Endothelial cell of umbilical vein (primary cell): ENCODE results near the gene ANKRD44. TPM values are rescaled to one million over a fixed set of nuclear protein-coding genes. Genes with fewer than 3 reads are reported as not detected.

ENCODE experiments used
- BruUV-seq: library from RNA; stranded (reverse); fragments of 400-500 nt; replicated peaks from 2 replicates; lab custom pipeline; 2021; lab: Mats Ljungman, UMichigan
- CTCF ChIA-PET: fragments of 300-600, 350-600 bp; sonication (Branson Sonifier 250); formaldehyde crosslinking; loops from one replicate; lab custom pipeline; 2021; ENCODE audit warnings: antibody characterized with exemption, inconsistent platforms; lab: Charles Lee
- POLR2A ChIA-PET: fragments of 300-600, 350-600 bp; sonication (Branson Sonifier 250); formaldehyde crosslinking; loops from one replicate; lab custom pipeline; 2021; ENCODE audit warnings: antibody characterized with exemption, inconsistent platforms; lab: Charles Lee
- DNase-seq: peaks from one replicate; pipeline ENCODE4 v3.0.0-alpha.2; 2011; ENCODE audit warnings: low read depth, low spot score
- FAIRE-seq: peaks from 2 replicates; lab custom pipeline; 2011; peaks lifted over from hg19 to GRCh38; lab: Jason Lieb, UNC
- H2AFZ ChIP-seq: 2 replicates; pipeline ENCODE4 v1.6.0; 2012; ENCODE audit warnings: low read depth, low read length, control low read depth, inconsistent platforms
- H3K27ac ChIP-seq: 2 replicates; pipeline ENCODE4 v1.5.1; 2011; ENCODE audit warnings: low read depth, mild to moderate bottlenecking, control low read depth, low read length, moderate library complexity; ENCODE audit not compliant: insufficient read depth
- H3K27me3 ChIP-seq, 2 experiments: 2 replicates each; pipeline versions ENCODE4 v1.6.0 to v1.6.1; 2011; ENCODE audit warnings: low read length in 2 of 2, mixed read lengths in 1 of 2; ENCODE audit not compliant: control insufficient read depth in 2 of 2, insufficient read depth in 2 of 2
- H3K36me3 ChIP-seq, 2 experiments: 2 replicates in 1 of 2; 3 replicates in 1 of 2; pipeline ENCODE4 v1.5.1; 2011; ENCODE audit warnings: low read length in 2 of 2, mild to moderate bottlenecking in 1 of 2, moderate library complexity in 1 of 2; ENCODE audit not compliant: control insufficient read depth in 2 of 2, insufficient read depth in 2 of 2; ENCODE audit errors: extremely low read depth in 1 of 2
- H3K4me1 ChIP-seq: 3 replicates; pipeline ENCODE4 v1.5.1; 2011; ENCODE audit warnings: mild to moderate bottlenecking, low read length; ENCODE audit not compliant: control insufficient read depth, insufficient read depth; ENCODE audit errors: extremely low read depth
- H3K4me2 ChIP-seq: 2 replicates; pipeline ENCODE4 v1.6.1; 2011; ENCODE audit warnings: low read length, control low read depth, mixed read lengths; ENCODE audit not compliant: insufficient read depth
- H3K4me3 ChIP-seq, 3 experiments: fragments of 200-600 bp in 1 of 3; sonication (generic), shearing (Covaris generic) in 1 of 3; replicated peaks in 1 of 3; 2 replicates each; pipeline ENCODE4 v1.5.1; 2011 to 2016; ENCODE audit warnings: control low read depth in 3 of 3, low read length in 3 of 3, mild to moderate bottlenecking in 2 of 3, inconsistent platforms in 1 of 3, low read depth in 1 of 3, moderate library complexity in 1 of 3; ENCODE audit not compliant: insufficient read depth in 1 of 3
- H3K79me2 ChIP-seq: 2 replicates; pipeline ENCODE4 v1.6.0; 2012; ENCODE audit warnings: low read length, inconsistent platforms; ENCODE audit not compliant: control insufficient read depth, insufficient read depth
- H3K9ac ChIP-seq: replicated peaks from 2 replicates; pipeline ENCODE3; 2011; ENCODE audit warnings: low read length, control low read depth; ENCODE audit not compliant: insufficient read depth; ENCODE audit errors: extremely low read depth
- H3K9me1 ChIP-seq: replicated peaks from 3 replicates; pipeline ENCODE4 v1.6.0; 2011; ENCODE audit warnings: mild to moderate bottlenecking, low read length; ENCODE audit not compliant: control insufficient read depth, insufficient read depth; ENCODE audit errors: extremely low read depth
- H3K9me3 ChIP-seq: replicated peaks from 2 replicates; pipeline ENCODE4 v1.5.1; 2012; ENCODE audit warnings: low read length, inconsistent platforms; ENCODE audit not compliant: control insufficient read depth, insufficient read depth
- H4K20me1 ChIP-seq: replicated peaks from 2 replicates; pipeline ENCODE3; 2011; ENCODE audit warnings: mild to moderate bottlenecking, low read length; ENCODE audit not compliant: control insufficient read depth, insufficient read depth; ENCODE audit errors: extremely low read depth
- CTCF ChIP-seq, 2 donors: IDR thresholded peaks; 1 replicate in 1 of 2; 2 replicates in 1 of 2; pipeline ENCODE4 v1.5.1; 2011; ENCODE audit warnings: low read length in 2 of 2, mild to moderate bottlenecking in 2 of 2, moderate library complexity in 2 of 2, control low read depth in 1 of 2, inconsistent platforms in 1 of 2, low read depth in 1 of 2; ENCODE audit not compliant: insufficient read depth in 1 of 2; ENCODE audit errors: extremely low read depth in 1 of 2
- EZH2 ChIP-seq: IDR thresholded peaks from 2 replicates; pipeline ENCODE4 v1.6.1; 2012; ENCODE audit warnings: borderline replicate concordance, low read depth, mild to moderate bottlenecking, moderate library complexity, low read length, inconsistent platforms; ENCODE audit not compliant: severe bottlenecking
- FOS ChIP-seq: IDR thresholded peaks from 2 replicates; pipeline ENCODE4 v1.6.1; 2011; ENCODE audit warnings: mild to moderate bottlenecking, low read length, moderate library complexity, borderline replicate concordance; ENCODE audit not compliant: insufficient read depth
- GATA2 ChIP-seq: IDR thresholded peaks from 2 replicates; pipeline ENCODE4 v1.7.0; 2011; ENCODE audit warnings: low read depth, mild to moderate bottlenecking, moderate library complexity, mixed read lengths, low read length; ENCODE audit not compliant: insufficient read length, insufficient read depth
- JUN ChIP-seq: IDR thresholded peaks from 2 replicates; pipeline ENCODE4 v1.6.1; 2011; ENCODE audit warnings: borderline replicate concordance, low read depth; ENCODE audit not compliant: insufficient read length, insufficient read depth
- MAX ChIP-seq: IDR thresholded peaks from 2 replicates; pipeline ENCODE4 v1.6.1; 2011; ENCODE audit not compliant: insufficient read depth, insufficient read length
- MYC ChIP-seq: IDR thresholded peaks from one replicate; pipeline ENCODE4 v1.6.1; 2011; ENCODE audit warnings: mild to moderate bottlenecking, low read depth, low read length
- POLR2A ChIP-seq: IDR thresholded peaks from 2 replicates; pipeline ENCODE4 v1.6.1; 2012; ENCODE audit warnings: low read depth, mild to moderate bottlenecking, control low read depth, low read length
- POLR2AphosphoS5 ChIP-seq: IDR thresholded peaks from 2 replicates; pipeline ENCODE4 v1.6.1; 2012; ENCODE audit warnings: low read depth, mild to moderate bottlenecking, control low read depth, low read length, moderate library complexity; ENCODE audit not compliant: insufficient read depth
- dilution Hi-C: fragments of 300-500 bp; cut with MboI; formaldehyde crosslinking; loops from one replicate; pipeline ENCODE4 v1.15.0; 2019; ENCODE audit warnings: low sequenced_read_pairs; ENCODE audit not compliant: extremely low pct_ligation_motif_present
- intact Hi-C: fragments of 100-400 bp; cut with micrococcal nuclease; formaldehyde crosslinking; loops from one replicate; pipeline ENCODE4 v1.10.0; 2022
- polyA plus RNA-seq, 4 experiments: library from polyadenylated mRNA; depleted of rRNA in 3 of 4; stranded (reverse) in 3 of 4; unstranded in 1 of 4; fragments of >200 nt; gene quantifications; 2 replicates each; pipeline versions ENCODE4 v1.2.1 to v1.2.3, GENCODE V29; 2011 to 2012; ENCODE audit warnings: missing spikeins in 1 of 4
- total RNA-seq: library from RNA; stranded (reverse); gene quantifications from 2 replicates; pipeline ENCODE4 v1.2.3, GENCODE V29; 2021

ANKRD44 gene
- total and polyA plus RNA-seq, 2 donors (not counting 3 experiments of a cell fraction or from before 2014, with no cell fraction given): 3.4 to 6.1 TPM

GRCh38 chr2:197308996-197309690, 1.4 kb downstream of the ANKRD44 start:
- ChIA-PET POLR2A (no interaction called here), CTCF (interaction anchor here (0.7 to 4.0 kb wide), 7 partner anchors 9 to 195 kb away, joined by 3 to 54 read pairs (median 4); no protein-coding TSS in a partner anchor)
- FAIRE-seq (no peak), DNase-seq (no peak)
- no peaks in the 10 kb centered on the region for H3K36me3 ChIP-seq
- no peak overlapping the region for H3K9ac ChIP-seq
- dilution Hi-C loops: no loop called here
- H3K9me1 ChIP-seq: no peaks in the 10 kb centered on the region
- peak overlapping the region; percentile 84 for H3K4me2 ChIP-seq
- H4K20me1 ChIP-seq: no peaks in the 10 kb centered on the region
- BruUV-seq: TSS peak; percentile 31
- no peak overlapping the region for H3K27ac ChIP-seq
- H3K27me3 ChIP-seq: peaks cover 6 to 12% of the 10 kb centered on the region in 2 experiments
- peaks cover 12% of the 10 kb centered on the region for H3K4me1 ChIP-seq
- no peak for TF ChIP-seq GATA2
- TF ChIP-seq POLR2A: no peak
- TF ChIP-seq JUN: no peak
- TF ChIP-seq CTCF (IDR thresholded peaks at IDR 0.05; ENCODE audit: extremely low read depth in 1 of 2, insufficient read depth in 1 of 2, low read depth in 1 of 2, low read length in 2 of 2): no peak
- no peak for TF ChIP-seq POLR2AphosphoS5
- TF ChIP-seq FOS: no peak
- no peak for TF ChIP-seq MYC
- TF ChIP-seq EZH2: no peak
- TF ChIP-seq MAX: no peak
- H3K4me3 ChIP-seq: peak overlapping the region in 1 of 3 experiments; percentile 56
- H3K9me3 ChIP-seq: no peaks in the 10 kb centered on the region
- H3K79me2 ChIP-seq: no peaks in the 10 kb centered on the region
- no peak overlapping the region for H2AFZ ChIP-seq
- intact Hi-C loops: no loop called here
